Measurements from ENCODE around the gene RPL3.

- TF ChIP-seq CTCF (conservative IDR thresholded peaks at IDR 0.05; ENCODE audit: low read depth, low read length) (no peak), EZH2 (IDR thresholded peaks at IDR 0.05; ENCODE audit: borderline replicate concordance, low read depth, low read length, poor library complexity, severe bottlenecking) (no peak)
These were observed 6.0 kb downstream of the RPL3 start for GRCh38 chr22:39313258-39314001.

Measured in A673 (cell line).